ENCODE data around the gene UNC13A. TPM values are rescaled to one million over a fixed set of nuclear protein-coding genes. Genes with fewer than 3 reads are reported as not detected.

Gene UNC13A
- total and polyA plus RNA-seq, 12 donors = 0.02 to 0.72 (median 0.06) TPM; not detected in 2

DNA sequence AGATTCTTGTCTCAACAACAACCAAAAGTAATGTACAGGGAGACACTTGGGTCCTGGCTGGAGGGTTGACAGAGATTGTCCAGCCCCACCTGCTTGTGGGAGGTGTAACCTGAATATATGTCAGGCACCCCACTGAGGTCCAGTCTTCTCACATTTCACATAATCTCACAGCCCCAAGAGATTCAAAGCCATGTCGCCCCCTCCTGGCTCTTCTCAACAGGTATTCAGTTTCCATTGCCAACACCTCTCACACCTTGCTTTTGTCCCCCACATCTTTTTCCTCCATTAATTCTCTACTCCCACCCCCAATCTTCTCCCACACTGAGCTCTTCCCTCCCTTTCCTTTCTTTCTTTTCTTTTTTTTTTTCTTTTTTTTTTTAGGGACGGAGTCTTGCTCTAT lies 11.2 kb downstream of the UNC13A start:
- WGBS, 2 donors = 56 to 69% methylated on average over 2 of the region's 2 CpGs
- H3K36me3 ChIP-seq = no peaks in the 10 kb centered on the region
- H3K4me1 ChIP-seq = peaks cover 3 to 21% (median 8%) of the 10 kb centered on the region in 9 donors
- intact Hi-C loops (cut with DNase I) = no loop called here
- peaks cover 0 to 29% (median 0%) of the 10 kb centered on the region in 7 donors for H3K27me3 ChIP-seq
- H3K27ac ChIP-seq = no peak overlapping the region
- ATAC-seq (no peak), DNase-seq (no peak)
- no peaks in the 10 kb centered on the region for H3K9me3 ChIP-seq
- TF ChIP-seq, protein P1, sequence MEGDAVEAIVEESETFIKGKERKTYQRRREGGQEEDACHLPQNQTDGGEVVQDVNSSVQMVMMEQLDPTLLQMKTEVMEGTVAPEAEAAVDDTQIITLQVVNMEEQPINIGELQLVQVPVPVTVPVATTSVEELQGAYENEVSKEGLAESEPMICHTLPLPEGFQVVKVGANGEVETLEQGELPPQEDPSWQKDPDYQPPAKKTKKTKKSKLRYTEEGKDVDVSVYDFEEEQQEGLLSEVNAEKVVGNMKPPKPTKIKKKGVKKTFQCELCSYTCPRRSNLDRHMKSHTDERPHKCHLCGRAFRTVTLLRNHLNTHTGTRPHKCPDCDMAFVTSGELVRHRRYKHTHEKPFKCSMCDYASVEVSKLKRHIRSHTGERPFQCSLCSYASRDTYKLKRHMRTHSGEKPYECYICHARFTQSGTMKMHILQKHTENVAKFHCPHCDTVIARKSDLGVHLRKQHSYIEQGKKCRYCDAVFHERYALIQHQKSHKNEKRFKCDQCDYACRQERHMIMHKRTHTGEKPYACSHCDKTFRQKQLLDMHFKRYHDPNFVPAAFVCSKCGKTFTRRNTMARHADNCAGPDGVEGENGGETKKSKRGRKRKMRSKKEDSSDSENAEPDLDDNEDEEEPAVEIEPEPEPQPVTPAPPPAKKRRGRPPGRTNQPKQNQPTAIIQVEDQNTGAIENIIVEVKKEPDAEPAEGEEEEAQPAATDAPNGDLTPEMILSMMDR (IDR thresholded peaks at IDR 0.05) = peak in 2 of 9 donors; percentile 16 to 23
- no peak overlapping the region for H3K4me3 ChIP-seq

DNA sequence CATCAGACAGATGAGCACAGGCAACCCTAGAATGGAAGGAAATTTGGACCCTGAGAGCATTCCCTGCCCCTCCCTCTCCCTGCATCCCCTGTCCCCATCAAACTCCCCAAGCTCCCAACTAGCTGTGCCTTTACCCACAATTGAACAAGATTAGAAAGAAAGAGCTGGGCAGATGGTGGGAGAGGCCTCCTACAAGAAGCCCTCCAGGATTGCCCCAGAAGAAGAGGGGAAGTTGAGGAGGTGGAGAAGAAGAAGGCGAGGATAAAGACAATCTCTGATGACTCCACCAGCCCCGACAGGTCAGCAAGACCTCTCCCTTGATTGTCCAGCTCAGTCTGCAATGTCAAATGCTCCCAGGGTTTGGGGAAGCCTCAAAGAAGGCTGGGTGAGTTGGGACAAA lies 11.9 kb downstream of the UNC13A start:
- TF ChIP-seq, protein P1 (IDR thresholded peaks at IDR 0.05) = no peak
- DNase-seq (no peak), ATAC-seq (no peak)
- Histone ChIP-seq H3K27me3 (peaks cover 0 to 27% (median 0%) of the 10 kb centered on the region in 7 donors), H3K4me1 (peaks cover 3 to 20% (median 8%) of the 10 kb centered on the region in 9 donors), H3K9me3 (no peaks in the 10 kb centered on the region), H3K36me3 (no peaks in the 10 kb centered on the region), H3K27ac (no peak overlapping the region), H3K4me3 (no peak overlapping the region)
- intact Hi-C loops (cut with DNase I) = no loop called here
- WGBS, 2 donors = 43 to 44% methylated on average over 2 of the region's 2 CpGs

DNA sequence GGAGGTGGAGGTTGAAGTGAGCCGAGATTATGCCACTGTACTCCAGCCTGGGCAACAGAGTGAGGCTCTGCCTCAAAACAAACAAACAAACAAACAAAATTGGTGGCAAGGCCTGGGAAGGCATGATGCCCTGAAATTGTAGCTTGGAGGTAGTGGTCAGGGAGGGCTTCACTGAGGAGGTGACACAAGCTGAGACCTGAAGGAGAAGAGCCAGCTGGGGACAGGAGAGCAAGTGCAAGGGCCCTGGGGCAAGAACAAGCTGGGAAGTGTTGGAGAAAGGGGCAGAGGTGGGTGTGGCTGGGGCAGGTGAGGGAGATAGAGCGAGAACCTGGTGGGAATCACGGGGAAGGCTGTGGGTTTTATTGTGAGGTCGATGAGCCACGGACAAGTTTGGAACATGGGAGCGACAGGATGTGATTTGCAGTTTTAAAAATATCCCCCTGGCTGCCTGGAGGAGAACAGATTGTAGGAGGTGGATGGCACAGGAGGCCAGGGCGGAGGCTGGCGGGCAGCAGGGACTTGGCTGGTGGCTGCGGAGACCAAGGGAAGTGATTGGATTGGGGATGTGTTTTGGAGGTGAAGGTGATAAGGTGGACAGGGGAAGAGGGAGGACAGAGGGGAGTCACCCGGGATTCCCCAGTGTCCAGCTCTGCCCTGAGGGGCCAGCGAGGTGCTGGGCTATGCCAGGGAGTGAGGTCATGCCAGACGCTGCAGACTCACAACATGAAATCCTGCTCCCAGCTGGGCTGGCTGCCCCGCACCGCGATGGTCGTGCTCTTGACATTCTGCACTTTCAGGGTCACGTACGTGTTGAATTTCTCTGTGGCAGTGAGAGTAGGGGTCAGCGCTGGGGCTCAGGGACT lies 14.0 kb downstream of the UNC13A start:
- Histone ChIP-seq H3K36me3 (no peaks in the 10 kb centered on the region), H3K27ac (no peak overlapping the region), H3K27me3 (peaks cover 0 to 6% (median 0%) of the 10 kb centered on the region in 7 donors), H3K4me3 (no peak overlapping the region), H3K9me3 (no peaks in the 10 kb centered on the region), H3K4me1 (no peaks in the 10 kb centered on the region)
- intact Hi-C loops (cut with DNase I) = no loop called here
- whole genome bisulfite sequencing, 2 donors = 59 to 62% methylated on average over 19 of the region's 19 CpGs
- TF ChIP-seq, protein P1 (IDR thresholded peaks at IDR 0.05) = no peak
- DNase-seq = no peak
- ATAC-seq = no peak

DNA sequence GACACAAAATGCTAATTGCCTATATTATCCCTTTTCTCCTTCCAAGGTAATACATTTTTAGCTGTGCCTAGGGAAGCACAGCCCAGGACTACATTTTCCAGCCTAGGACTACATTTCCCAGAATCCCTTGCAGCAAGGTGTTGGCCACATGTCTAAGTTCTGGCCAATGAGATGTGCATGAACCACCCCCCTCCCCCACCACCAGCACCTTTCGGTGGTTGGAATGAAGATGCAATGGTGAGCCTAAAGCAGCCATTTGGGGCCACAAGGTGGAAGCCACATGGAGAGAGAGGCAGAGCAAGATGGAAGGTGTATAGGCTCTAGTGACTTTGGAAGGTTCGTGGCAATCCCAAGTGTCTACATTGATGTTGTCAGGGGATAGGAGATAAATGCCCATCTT lies 16.2 kb downstream of the UNC13A start:
- TF ChIP-seq, protein P1 (IDR thresholded peaks at IDR 0.05) = no peak
- DNase-seq (no peak), ATAC-seq (no peak)
- no peaks in the 10 kb centered on the region for H3K4me1 ChIP-seq
- no peak overlapping the region for H3K27ac ChIP-seq
- 66 to 73% methylated on average over 2 of the region's 2 CpGs for WGBS, 2 donors
- H3K36me3 ChIP-seq = no peaks in the 10 kb centered on the region
- no peak overlapping the region for H3K4me3 ChIP-seq
- no peaks in the 10 kb centered on the region for H3K9me3 ChIP-seq
- intact Hi-C loops (cut with DNase I) = no loop called here
- H3K27me3 ChIP-seq = peaks cover 0 to 5% (median 0%) of the 10 kb centered on the region in 7 donors
